GM18868 (cell line): ENCODE measurements around the gene TMEM178B.

ENCODE experiments used
- ATAC-seq: cut with Tn5 transposase; IDR thresholded peaks from one replicate; pipeline ENCODE4 v1.9.1; 2021; ENCODE audit warnings: mild to moderate bottlenecking, moderate library complexity; ENCODE audit not compliant: unreplicated experiment

TMEM178B gene

GRCh38 chr7:141511316-141511675, 437.4 kb downstream of the TMEM178B start:
- ATAC-seq = no peak

DNA sequence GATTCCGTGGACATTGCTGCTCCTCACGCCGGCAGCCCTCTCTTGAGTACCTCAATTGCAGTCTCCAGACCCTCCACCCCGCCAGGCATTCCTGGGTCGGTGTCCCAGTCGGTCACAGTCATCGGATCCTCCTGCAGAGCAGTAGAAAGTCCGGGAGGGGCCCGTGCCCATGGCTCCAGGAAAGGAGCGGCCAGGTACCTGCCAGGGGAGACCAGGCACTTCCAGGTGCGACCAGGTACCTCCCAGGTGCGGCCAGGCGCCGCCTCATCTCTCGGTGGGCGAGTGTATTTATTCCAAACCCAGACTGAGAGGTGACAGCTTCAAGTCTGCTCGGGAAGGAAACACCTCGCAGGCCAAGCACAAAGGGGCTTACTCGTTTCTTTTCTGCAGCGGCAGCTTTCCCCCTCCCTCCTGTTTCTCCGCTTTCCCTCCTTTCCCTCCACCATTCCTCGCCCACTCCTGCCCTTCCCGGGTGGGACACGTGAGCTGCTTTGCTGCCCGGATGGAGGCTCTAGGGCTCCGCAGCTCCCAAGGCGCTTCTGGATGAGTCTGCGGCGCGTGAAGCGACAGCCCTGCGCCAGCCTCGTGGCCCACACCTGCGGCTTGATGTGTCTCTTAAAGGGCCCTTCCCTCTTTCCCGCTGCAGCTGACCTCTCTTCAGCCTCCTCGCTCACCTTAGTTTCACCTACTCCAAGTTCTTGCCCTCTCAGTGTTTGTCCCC, 438.0 kb downstream of the TMEM178B start:
- ATAC-seq = no peak

- ATAC-seq = no peak
Measured at GRCh38 chr7:141512597-141512996, 438.7 kb downstream of the TMEM178B start.

GRCh38 chr7:141513720-141514119, 439.9 kb downstream of the TMEM178B start:
- ATAC-seq = no peak

DNA sequence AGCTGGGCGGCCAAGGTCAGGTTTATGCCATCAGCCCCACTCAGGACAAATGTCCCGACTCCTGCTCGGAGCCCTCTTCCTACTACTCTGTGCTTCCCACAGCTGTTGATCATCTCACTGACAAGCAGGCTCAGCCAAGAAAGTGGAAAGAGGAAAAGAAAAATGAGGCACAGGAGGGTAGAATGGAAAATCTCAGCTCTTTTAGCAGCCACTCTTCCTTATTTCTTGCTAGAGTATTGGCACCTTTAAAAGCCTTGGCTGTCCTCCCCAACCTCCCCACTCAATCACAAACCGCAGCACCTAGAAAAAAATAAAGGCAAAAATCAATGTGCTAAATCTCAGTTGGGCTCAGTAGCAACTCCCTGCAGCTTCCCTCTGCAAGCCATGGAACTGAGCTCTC, 442.1 kb downstream of the TMEM178B start:
- ATAC-seq = no peak

- ATAC-seq = no peak
Measured at GRCh38 chr7:141519623-141520022, 445.8 kb downstream of the TMEM178B start.

- peak; percentile 63 for ATAC-seq
Measured at GRCh38 chr7:141522657-141523342, 448.9 kb downstream of the TMEM178B start.

DNA sequence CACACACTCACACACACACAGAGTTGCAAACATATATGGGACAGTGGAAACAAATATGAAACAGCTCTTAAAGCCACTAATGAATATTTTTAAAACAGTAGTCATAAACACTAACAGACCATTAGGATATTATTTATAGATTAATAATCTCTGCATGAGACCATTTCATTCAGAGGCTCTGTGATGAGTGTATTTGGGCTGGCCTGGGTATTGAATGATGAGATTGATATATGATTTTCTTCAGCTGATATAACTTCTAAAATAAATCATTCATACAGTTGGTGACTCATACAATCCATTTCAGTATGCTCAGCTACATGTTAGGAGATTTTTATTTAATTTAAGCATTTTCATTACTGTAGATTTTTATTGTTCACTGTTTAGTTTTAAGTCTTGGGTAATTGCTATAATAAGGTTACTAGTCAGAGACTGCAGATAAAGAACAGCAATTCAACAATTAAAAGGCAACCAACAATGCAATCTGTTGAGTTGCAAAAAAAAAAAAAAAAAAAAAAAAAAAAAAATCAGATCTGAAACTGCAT, 452.2 kb downstream of the TMEM178B start:
- ATAC-seq = no peak

DNA sequence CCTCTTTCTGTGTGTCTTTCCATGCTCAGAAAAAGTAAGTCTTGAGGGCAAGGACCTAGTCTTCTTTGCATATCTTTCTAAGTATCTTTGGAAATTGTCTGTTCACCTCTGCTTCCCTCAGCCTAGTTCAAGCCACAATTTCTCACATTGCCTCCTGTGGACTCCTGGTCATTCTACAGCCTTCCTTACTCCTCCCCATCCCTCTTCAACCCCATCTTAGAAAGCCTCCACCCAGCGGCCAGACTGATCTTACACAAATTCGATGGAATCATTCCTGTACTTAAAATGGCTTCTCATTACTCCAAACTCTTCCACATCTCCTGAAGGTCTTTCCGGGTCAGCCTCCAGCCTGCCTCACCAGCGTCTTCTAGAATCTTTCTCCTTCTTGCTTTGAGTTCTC, 453.2 kb downstream of the TMEM178B start:
- no peak for ATAC-seq

- no peak for ATAC-seq
Measured at GRCh38 chr7:141528399-141528798, 454.5 kb downstream of the TMEM178B start.
